HG03060 (cell line): Measurements from ENCODE around the gene PZP.
"Not testable (repeated sequence)": the region's sequence is repeated elsewhere in the genome, so short reads cannot be mapped to it uniquely, and the experiment has no call there.

Experiments used
- ATAC-seq: cut with Tn5 transposase; IDR thresholded peaks from one replicate; pipeline ENCODE4 v1.9.1; 2021; ENCODE audit warnings: low read depth, moderate number of reproducible peaks; ENCODE audit not compliant: unreplicated experiment

PZP gene

DNA sequence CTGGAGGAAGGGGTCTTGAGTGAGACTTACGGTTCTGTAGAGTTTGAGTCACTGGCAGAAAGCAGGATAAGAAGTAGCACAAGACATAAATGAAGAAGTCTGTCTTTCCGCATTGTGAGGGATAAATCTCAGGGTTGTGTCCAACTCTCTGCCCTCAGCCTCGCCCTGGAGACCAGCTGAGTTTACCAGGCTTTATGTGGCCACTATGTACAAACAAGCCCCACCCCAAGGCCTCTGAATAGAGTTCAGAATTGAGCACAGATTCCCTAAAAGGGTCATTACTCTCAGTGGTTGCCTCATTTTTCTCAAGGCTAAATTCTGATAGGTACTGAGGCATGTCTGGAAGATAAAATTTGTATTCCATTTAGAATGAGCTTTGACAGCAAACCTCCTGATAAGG, at the start of gene PZP:
PZP (minus strand) TSS at position 167 of the 400 bp plus-strand sequence; CDS start at position 113, 54 bp downstream.
- no peak for ATAC-seq

DNA sequence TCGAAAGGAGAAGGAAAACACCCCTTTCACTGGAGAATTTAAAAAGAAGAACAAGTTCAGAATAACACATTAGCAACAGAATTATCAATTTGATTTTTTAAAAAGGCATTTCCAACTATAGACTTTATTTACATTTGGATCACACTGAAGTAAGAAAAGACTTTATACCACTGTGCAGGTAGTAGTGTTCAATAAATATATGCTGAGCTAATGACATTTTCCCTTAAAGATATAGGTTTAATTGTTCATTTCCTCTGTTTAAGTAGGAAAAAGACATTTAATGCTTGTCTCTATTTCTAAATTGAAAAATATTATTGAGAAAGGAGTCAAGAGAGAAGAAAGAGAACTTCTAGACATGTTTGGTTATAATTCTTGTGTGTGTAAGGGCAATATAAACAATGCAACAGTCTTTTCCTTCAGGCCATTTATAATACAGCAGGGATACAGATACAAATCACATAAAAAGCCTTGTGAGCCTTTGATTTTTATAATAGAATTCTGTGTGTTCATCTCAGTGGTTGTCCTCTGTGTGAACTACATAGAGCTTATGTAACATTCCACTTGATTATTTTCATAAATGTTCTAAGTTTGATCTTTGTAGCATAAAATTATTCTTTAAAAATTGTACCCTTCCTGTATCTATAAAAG, 48.7 kb upstream of the PZP start:
- ATAC-seq, result no peak

DNA sequence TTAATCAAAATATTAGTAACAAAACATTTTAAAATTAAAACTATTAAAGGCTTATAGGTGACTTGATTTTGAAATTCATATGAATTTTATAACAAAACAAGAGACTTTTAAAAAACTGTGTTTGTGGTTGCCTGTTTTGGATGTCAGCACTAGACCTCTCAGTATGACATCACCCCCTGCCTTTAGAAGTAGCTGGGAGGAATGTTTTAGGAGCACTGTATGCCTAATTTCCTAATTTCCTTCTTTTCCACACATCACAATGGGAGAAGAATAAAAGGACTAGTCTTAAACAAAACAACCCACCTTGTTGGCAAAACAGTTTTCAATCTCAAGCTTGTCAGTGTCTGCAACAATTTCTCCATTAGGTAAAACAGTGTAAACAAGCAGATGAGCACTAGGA, 48.1 kb upstream of the PZP start:
- ATAC-seq, result no peak

DNA sequence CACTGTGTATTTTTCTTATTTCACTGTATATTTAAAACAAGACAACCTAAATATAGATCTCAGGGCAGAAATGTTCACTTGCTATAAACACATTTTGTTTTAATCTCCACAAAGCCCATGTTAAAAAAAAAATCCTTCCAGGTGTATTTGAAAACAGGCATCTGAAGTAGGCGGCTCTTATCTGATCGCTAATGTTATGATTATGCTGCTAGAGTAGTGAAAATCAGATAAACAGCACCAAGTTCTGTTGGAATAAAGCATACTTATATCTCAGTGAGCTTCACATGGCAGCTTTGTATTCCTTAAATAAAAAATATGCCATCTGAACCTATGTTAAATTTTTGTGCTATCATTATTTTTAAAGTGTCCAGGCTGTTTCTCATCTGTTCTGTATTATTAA, 47.6 kb upstream of the PZP start:
- ATAC-seq, result no peak

DNA sequence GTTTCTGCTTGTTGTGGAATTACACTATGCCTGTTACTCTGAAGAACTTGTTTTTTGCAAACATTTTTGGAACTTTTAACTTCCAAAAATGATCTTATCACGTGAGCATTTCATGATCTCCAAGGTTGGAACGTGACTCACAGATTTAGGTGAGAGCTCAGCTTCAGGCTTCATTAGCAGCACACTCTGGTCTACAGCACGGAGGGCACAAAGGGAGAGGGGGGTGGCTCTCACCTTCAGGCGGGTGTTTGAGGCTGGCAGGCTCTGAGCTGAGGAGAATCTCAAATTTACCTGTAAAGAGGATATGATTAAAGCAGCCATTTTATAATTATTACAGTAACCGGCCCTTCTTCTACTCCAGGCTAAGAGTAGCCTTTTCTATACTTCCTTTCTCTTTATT, 45.3 kb upstream of the PZP start:
- ATAC-seq, result no peak

DNA sequence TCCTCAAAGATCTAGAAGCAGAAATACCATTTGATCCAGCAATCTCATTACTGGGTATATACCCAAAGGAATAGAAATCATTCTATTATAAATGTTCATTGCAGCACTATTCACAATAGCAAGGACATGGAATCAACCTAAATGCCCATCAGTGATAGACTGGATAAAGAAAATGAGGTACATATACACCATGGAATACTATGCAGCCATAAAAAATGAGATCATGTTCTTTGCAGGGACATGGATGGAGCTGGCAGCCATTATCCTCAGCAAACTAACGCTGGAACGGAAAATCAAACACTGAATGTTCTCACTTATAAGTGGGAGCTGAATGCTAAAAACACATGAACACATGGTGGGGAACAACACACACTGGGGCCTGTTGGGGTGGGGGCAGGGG, 44.6 kb upstream of the PZP start:
- not testable (repeated sequence) for ATAC-seq

DNA sequence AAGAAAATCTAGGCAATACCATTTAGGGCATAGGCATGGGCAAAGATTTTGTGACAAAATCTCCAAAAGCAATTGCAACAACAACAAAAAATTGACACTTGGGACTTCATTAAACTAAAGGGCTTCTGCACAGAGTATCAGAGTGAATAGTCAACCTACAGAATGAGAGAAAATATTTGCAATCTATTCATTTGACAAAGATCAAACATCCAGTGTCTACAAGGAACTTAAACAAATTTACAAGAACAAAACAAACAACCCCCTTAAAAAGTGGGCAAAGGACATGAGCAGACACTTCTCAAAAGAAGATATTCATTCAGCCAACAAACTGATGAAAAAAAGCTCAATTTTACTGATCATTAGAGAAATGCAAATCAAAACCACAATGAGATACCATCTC, 44.1 kb upstream of the PZP start:
- ATAC-seq, result no peak

DNA sequence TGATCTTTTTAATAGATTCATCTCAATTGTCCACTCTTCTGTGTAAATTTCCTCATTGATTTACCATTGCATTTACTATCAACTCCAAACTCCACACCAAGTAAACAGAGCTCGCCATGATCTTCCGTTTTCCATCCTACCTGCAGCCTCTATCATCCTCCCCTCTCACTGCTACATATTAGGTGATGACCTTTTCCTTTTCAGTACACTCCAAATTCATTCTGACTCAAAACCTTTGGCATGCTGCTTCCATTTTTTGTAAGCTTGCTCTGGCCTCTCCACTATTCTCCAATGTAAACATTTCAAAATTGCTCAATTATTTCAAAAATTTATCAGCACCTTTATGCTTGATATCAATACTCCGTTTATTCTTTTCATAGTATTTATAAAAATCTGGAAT, 40.2 kb upstream of the PZP start:
- no peak for ATAC-seq

DNA sequence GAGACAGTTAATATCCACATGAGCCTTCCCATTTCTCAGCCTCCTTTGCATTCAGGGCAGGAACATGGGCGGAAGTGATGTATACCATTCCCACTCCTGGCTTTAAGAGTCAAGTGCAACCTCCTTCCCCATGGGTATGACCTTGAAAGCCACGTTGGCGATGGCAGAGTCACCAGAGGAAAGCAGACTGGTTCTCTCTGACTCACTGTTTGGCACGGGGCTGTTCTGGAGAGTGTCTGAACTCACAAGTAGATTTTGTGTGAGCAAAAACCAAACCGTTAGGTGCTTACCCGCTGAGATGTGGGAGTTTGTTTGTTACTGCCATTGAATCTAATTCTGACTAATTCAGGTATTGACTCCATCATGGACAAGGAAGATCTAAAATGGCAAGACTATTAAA, 36.7 kb upstream of the PZP start:
- ATAC-seq, result no peak

DNA sequence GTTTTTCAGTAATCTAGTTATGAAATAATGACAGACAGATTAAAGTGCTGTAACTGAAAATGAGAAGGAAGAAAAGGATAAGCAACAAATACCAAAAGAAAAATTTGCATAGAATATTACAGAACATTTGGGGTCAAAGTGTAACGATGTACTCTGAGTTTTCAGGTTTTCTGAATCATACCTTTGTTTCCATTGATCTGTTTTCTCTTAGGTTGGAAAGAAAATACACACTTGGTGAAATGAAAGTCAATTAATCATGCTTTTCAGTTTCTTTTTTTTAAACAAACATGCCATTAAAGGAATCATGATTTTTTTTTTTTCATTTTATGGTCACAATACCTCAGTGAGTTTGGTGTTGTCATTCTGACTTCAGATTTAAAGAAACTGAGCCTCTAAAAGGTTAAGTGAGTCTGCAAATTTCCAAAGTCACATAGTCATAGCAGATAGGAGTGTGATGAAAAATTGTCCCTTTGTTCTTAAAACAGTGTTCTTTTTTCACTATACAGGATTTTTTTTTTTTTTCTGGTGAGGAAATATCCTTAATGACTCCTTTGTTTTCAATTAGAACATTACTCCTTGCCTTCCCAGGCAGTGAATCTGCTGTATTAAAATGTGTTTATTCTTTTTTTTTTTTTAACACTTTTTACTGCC, 35.9 kb upstream of the PZP start:
- no peak for ATAC-seq

DNA sequence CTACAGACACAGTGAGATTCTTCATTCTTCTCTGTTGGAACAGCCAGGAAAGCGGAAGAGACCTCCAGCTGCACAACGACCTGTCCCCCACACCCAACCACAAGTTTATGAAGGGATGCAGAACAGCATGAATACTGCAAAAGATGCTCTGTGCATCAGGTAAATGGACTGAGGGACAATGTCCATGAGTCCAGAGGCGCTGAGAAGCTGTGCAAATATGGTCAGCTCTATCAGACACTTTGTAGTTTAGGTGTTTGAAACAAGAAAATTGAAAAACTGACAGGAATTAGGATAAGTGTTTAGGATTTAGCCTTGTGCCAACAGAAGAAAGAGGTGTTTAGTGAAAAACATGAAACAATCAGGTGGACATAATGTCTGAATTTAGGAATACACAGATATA, 33.1 kb upstream of the PZP start:
- ATAC-seq, result no peak

DNA sequence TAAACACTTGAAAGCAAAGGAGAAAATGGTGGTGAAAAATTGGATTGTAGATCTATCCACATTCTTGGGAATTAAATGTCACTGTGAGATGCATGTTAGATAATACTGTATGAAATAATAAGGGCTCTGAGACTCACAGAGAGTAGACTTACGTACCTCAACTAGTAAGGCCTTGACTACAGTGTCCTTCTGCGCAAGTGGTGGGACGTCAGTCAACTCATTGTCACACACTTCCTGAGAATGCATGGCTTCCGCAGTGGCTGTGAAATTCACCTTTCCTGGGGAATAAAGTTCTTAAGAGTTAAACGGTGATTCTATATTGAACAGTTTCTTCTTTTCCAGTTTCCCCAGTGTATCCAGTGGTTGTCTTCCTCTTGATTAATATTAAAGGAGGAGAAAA, 32.6 kb upstream of the PZP start:
- ATAC-seq, result no peak

DNA sequence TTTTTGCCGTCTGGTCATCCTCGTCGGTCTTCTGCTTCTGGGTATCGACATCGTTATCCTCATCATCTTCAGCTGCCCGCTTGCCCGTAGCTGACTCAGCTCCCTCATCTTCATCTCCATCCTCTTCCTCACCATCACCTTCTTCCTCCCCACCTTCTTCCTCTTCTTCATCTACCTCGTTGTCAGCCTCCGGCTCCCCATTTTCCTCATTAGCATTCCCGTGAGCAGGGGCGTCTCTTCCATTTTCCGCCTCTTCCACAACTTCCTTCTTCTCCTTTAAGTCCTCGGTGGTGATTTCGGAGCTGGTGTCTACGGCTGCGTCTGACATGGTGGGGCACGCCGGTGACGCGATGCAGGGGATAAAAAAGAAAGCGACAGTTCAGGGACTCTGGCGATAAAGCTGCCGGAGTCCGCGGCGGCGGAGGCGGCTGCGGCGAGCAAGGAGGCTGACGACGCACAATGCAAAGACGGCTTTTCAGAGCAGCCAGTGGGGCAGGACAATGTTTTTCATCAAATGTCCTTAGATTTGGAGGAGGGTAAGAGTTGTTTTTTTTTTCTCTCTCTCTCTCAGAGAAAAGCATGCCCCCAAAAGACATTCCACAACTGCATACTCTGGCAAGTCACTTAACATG, 31.9 kb upstream of the PZP start:
- ATAC-seq, result not testable (repeated sequence)

DNA sequence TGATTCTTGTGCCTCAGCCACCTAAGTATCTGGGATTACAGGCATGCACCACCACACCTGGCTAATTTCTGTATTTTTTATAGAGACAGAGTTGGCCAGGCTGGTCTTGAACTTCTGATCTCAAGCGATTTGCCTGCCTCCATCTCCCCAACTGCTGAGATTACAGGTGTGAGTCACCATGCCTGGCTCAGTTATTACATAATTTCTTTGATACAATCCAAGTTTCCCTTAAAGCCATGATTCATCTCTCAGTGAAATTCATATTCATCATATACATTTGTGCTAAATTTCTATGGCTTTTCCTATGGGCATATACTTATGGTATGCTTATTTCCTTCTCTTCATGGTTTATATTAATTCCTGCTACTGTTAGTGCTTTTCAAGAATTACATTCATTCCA, 29.1 kb upstream of the PZP start:
- no peak for ATAC-seq

DNA sequence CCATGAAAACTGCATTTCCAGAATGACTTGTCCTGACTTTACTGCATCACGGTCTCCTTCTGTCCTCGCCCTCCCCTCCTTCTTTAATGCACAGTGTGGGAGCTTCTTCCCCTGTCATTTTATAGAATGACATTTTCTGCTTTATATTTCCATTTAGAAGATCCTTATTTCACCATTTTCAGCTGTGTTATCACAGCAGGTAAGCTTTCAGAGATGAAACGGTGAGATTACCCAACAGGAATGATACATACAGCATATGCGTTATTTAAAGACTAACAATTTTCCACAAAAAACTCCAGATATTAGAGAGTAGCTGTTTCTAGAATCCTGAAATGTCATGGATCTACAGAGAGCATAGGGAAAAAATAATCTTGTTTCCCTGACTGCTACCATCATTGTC, 27.3 kb upstream of the PZP start:
- no peak for ATAC-seq

DNA sequence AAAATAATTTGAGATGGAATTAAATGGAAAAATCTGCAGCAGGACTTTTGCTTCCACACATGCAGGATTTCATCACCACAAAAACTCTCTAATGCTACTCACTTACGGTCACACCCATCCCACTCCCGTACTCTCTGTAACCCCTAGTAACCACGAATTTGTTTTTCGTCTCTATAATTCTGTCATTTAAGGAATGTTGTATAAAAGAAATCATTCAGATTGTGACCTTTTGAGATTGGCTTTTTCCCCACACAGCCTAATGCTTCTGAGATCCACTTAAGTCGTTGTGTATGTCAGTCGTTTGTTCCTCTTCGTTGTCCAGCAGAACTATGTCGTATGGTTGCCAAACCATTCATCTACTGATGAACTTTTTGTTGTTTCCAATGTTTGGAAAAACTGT, 19.8 kb upstream of the PZP start:
- ATAC-seq, result no peak

DNA sequence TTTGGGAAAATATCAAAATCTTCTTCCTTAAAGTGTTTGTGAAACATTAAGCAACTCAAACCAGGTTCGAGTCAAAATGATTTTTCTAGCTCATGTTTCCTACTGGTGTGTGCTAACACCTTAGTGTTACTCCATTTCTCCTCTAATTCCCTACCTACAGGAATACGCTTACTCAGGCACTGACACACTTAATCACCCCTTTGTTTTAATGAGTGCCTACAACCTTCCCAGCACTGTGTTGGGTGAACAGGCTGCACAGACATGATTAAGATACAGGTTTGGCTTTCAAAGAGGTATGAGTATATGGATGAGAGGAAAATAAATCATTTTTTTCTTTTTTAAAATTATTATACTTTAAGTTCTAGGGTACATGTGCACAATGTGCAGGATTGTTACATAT, 15.6 kb upstream of the PZP start:
- ATAC-seq, result no peak

DNA sequence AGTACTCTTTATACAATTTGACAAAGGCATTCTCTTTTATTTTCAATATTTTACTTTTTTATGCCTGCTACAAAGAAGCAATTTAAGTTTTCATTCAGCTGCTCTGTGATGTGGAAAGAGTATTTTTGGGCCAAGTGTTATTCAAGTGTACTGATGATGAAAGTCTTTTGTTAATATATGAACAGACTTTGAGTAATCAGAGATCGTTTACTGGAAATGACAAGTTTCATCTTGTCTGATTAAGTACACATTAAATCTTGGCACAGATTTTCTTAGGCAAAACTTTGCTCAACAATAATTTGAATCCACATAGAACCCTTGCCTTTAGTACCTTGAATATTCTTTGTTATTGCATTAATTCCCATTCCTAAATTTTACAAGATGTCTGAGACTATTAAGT, 13.3 kb upstream of the PZP start:
- no peak for ATAC-seq

DNA sequence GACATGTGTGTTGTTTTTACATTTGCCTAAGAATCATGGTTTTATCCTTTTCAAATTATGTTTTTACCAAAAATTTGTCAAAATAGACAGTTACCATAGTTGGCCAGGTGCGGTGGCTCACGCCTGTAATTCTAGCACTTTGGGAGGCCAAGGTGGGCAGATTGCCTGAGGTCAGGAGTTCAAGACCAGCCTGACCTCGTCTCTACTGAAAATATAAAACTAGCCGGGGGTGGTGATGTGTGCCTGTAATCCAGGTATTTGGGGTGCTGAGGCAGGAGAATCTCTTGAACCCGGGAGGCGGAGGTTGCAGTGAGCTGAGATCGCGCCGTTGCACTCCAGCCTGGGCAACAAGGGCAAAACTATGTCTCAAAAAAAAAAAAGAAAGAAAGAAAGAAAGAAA, 12.8 kb upstream of the PZP start:
- ATAC-seq, result not testable (repeated sequence)

DNA sequence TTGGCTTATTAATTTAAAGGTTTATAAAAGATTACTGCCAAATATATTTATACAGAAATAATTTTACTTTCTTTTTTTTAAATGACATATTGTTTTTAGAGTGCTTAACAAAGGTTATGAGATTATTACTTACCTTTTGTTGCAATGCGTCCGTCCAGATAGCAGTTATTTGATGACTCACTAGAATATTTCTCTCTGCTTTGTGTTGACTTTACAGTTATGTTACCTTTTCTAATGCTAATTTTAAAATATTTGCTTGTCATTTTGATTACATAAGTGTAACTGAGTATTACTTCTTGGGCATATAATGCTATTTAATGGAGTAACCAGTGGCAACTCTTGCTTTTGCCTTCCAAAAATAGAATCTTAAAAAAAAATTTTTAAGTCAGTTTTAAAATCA, 6.3 kb upstream of the PZP start:
- no peak for ATAC-seq

DNA sequence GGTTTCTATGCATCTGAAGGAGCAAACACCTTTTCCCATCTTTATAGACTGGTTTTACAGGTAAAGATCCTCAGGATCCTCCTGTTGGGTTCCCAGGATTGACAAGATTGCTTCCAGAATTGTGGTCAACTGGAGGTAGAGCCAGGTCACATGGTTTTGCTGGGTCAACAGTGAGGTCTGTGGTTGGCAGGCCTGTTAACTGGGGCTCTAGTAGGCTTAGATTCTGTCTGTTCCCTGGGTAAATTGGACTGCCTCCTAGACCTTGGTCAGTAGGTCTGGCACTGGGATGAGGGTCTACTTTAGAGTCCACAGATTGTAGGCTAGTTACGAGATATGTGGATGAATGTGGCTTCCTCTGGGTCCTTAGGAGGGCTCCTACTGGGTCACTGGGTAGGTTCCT, 3.5 kb upstream of the PZP start:
- no peak for ATAC-seq

DNA sequence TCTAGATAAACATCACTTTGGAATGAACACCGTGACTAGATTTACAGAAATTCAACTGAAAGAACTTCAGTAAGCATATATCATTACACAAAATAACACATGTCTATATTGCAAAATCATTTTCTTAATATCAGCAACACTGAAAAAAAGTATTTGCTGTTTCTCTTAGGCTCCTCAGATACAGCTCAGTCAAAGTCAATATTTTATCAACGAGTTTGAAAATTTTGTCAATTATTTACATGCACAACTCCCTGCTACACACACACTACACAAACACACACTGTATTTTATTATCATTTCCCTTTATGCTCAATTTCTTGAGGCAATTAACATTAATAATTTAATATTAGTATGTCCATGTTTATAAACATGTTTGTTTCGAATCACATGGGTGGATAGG, 3.8 kb downstream of the PZP start:
- no peak for ATAC-seq
